ENCODE data around the gene GGACT. TPM values are rescaled to one million over a fixed set of nuclear protein-coding genes. Genes with fewer than 3 reads are reported as not detected.
A peak's percentile ranks its signal among the peaks of the same experiment; 100 is the strongest.

Gene GGACT
- total and polyA plus RNA-seq, 4 experiments from 2014 or later = 4.4 to 9.6 (median 7.2) TPM

GRCh38 chr13:100508996-100509395 is 79.6 kb downstream of the GGACT start:
- H3K9me3 Mint-ChIP-seq = no peaks in the 10 kb centered on the region
- peaks cover 13 to 32% (median 20%) of the 10 kb centered on the region in 4 donors for H3K4me1 Mint-ChIP-seq
- no peak overlapping the region for H3K4me3 Mint-ChIP-seq
- H3K4me1 ChIP-seq (ENCODE audit: insufficient read depth, low read length) = peaks cover 15% of the 10 kb centered on the region
- H3K27me3 ChIP-seq (ENCODE audit: insufficient read depth, low read length) = no peaks in the 10 kb centered on the region
- no peaks in the 10 kb centered on the region for H3K27me3 Mint-ChIP-seq
- no peak for DNase-seq
- intact Hi-C loops (cut with micrococcal nuclease) = no loop called here
- POLR2A ChIA-PET (ENCODE audit: partially characterized antibody) = no interaction called here
- no peaks in the 10 kb centered on the region for H3K36me3 ChIP-seq (ENCODE audit: insufficient read depth, low read length)
- CTCF ChIA-PET (ENCODE audit: partially characterized antibody) = no interaction called here
- no peak overlapping the region for H3K4me3 ChIP-seq (ENCODE audit: low read length in 2 of 2)
- no peaks in the 10 kb centered on the region for H3K36me3 Mint-ChIP-seq
- no peak overlapping the region for H3K27ac Mint-ChIP-seq
- no peaks in the 10 kb centered on the region for H3K9me3 ChIP-seq (ENCODE audit: control insufficient read depth in 1 of 2, low read length in 2 of 2)
- H3K27ac ChIP-seq (ENCODE audit: low read depth, low read length) = no peak overlapping the region

- no peaks in the 10 kb centered on the region for H3K36me3 Mint-ChIP-seq
- Histone ChIP-seq H3K27me3 (ENCODE audit: insufficient read depth, low read length) (no peaks in the 10 kb centered on the region), H3K4me3 (ENCODE audit: low read length in 2 of 2) (no peak overlapping the region), H3K9me3 (ENCODE audit: control insufficient read depth in 1 of 2, low read length in 2 of 2) (no peaks in the 10 kb centered on the region), H3K27ac (ENCODE audit: low read depth, low read length) (no peak overlapping the region), H3K4me1 (ENCODE audit: insufficient read depth, low read length) (peaks cover 15% of the 10 kb centered on the region), H3K36me3 (ENCODE audit: insufficient read depth, low read length) (no peaks in the 10 kb centered on the region)
- no peaks in the 10 kb centered on the region for H3K9me3 Mint-ChIP-seq
- ChIA-PET POLR2A (ENCODE audit: partially characterized antibody) (no interaction called here), CTCF (ENCODE audit: partially characterized antibody) (no interaction called here)
- intact Hi-C loops (cut with micrococcal nuclease) = no loop called here
- DNase-seq = no peak
- peaks cover 13 to 32% (median 20%) of the 10 kb centered on the region in 4 donors for H3K4me1 Mint-ChIP-seq
- H3K4me3 Mint-ChIP-seq = peak overlapping the region in 1 of 8 donors; percentile 44
- H3K27me3 Mint-ChIP-seq = no peaks in the 10 kb centered on the region
- no peak overlapping the region for H3K27ac Mint-ChIP-seq
These were observed 80.1 kb downstream of the GGACT start for GRCh38 chr13:100508455-100508854.

- Mint-ChIP-seq H3K27me3 (no peaks in the 10 kb centered on the region), H3K9me3 (no peaks in the 10 kb centered on the region), H3K4me1 (peaks cover 13 to 32% (median 20%) of the 10 kb centered on the region in 4 donors), H3K4me3 (peak overlapping the region; percentile 77 to 89 (median 84)), H3K27ac (peak overlapping the region in 6 of 7 donors; percentile 11 to 93 (median 84)), H3K36me3 (no peaks in the 10 kb centered on the region)
- H3K27ac ChIP-seq (ENCODE audit: low read depth, low read length) = no peak overlapping the region
- POLR2A ChIA-PET (ENCODE audit: partially characterized antibody) = interaction anchor here (0.6 kb wide), 1 partner anchor 689 kb away, joined by 3 read pairs; no protein-coding TSS in a partner anchor
- DNase-seq = peak in 2 of 5 donors; percentile 12 to 20
- no peaks in the 10 kb centered on the region for H3K27me3 ChIP-seq (ENCODE audit: insufficient read depth, low read length)
- peak overlapping the region in 1 of 2 donors; percentile 13 for H3K4me3 ChIP-seq (ENCODE audit: low read length in 2 of 2)
- peaks cover 15% of the 10 kb centered on the region for H3K4me1 ChIP-seq (ENCODE audit: insufficient read depth, low read length)
- H3K9me3 ChIP-seq (ENCODE audit: control insufficient read depth in 1 of 2, low read length in 2 of 2) = no peaks in the 10 kb centered on the region
- intact Hi-C loops (cut with micrococcal nuclease) = no loop called here
- no peaks in the 10 kb centered on the region for H3K36me3 ChIP-seq (ENCODE audit: insufficient read depth, low read length)
- CTCF ChIA-PET (ENCODE audit: partially characterized antibody) = interaction anchor here (1.2 to 1.7 kb wide), 2 partner anchors 8 to 849 kb away, joined by 4 read pairs; no protein-coding TSS in a partner anchor
These were observed 81.8 kb downstream of the GGACT start for GRCh38 chr13:100506600-100507422.

- POLR2A ChIA-PET (ENCODE audit: partially characterized antibody) = no interaction called here
- Histone ChIP-seq H3K4me1 (ENCODE audit: insufficient read depth, low read length) (peaks cover 15% of the 10 kb centered on the region), H3K27me3 (ENCODE audit: insufficient read depth, low read length) (no peaks in the 10 kb centered on the region), H3K36me3 (ENCODE audit: insufficient read depth, low read length) (no peaks in the 10 kb centered on the region), H3K9me3 (ENCODE audit: control insufficient read depth in 1 of 2, low read length in 2 of 2) (no peaks in the 10 kb centered on the region), H3K4me3 (ENCODE audit: low read length in 2 of 2) (peak overlapping the region in 1 of 2 donors; percentile 13), H3K27ac (ENCODE audit: low read depth, low read length) (no peak overlapping the region)
- peak in 1 of 5 donors; percentile 10 for DNase-seq
- Mint-ChIP-seq H3K4me1 (peaks cover 13 to 32% (median 20%) of the 10 kb centered on the region in 4 donors), H3K36me3 (no peaks in the 10 kb centered on the region), H3K4me3 (peak overlapping the region; percentile 77 to 89 (median 84)), H3K27me3 (no peaks in the 10 kb centered on the region), H3K27ac (peak overlapping the region in 6 of 7 donors; percentile 11 to 93 (median 86)), H3K9me3 (no peaks in the 10 kb centered on the region)
- CTCF ChIA-PET (ENCODE audit: partially characterized antibody) = interaction anchor here (1.2 to 1.7 kb wide), 2 partner anchors 9 to 849 kb away, joined by 4 read pairs; no protein-coding TSS in a partner anchor
- intact Hi-C loops (cut with micrococcal nuclease) = no loop called here
These were observed 82.4 kb downstream of the GGACT start for GRCh38 chr13:100506154-100506553.

GRCh38 chr13:100503622-100504021 is 85.0 kb downstream of the GGACT start:
- ChIA-PET POLR2A (ENCODE audit: partially characterized antibody) (no interaction called here), CTCF (ENCODE audit: partially characterized antibody) (no interaction called here)
- Mint-ChIP-seq H3K4me3 (no peak overlapping the region), H3K4me1 (peaks cover 13 to 32% (median 20%) of the 10 kb centered on the region in 4 donors), H3K27me3 (no peaks in the 10 kb centered on the region), H3K36me3 (no peaks in the 10 kb centered on the region), H3K9me3 (no peaks in the 10 kb centered on the region), H3K27ac (no peak overlapping the region)
- intact Hi-C loops (cut with micrococcal nuclease) = no loop called here
- H3K27me3 ChIP-seq (ENCODE audit: insufficient read depth, low read length) = no peaks in the 10 kb centered on the region
- no peak for DNase-seq
- no peaks in the 10 kb centered on the region for H3K9me3 ChIP-seq (ENCODE audit: control insufficient read depth in 1 of 2, low read length in 2 of 2)
- H3K27ac ChIP-seq (ENCODE audit: low read depth, low read length) = no peak overlapping the region
- no peak overlapping the region for H3K4me3 ChIP-seq (ENCODE audit: low read length in 2 of 2)
- peaks cover 15% of the 10 kb centered on the region for H3K4me1 ChIP-seq (ENCODE audit: insufficient read depth, low read length)
- H3K36me3 ChIP-seq (ENCODE audit: insufficient read depth, low read length) = no peaks in the 10 kb centered on the region

- CTCF ChIA-PET (ENCODE audit: partially characterized antibody) = no interaction called here
- no peak overlapping the region for H3K4me3 ChIP-seq (ENCODE audit: low read length in 2 of 2)
- Mint-ChIP-seq H3K27me3 (no peaks in the 10 kb centered on the region), H3K4me3 (no peak overlapping the region), H3K9me3 (no peaks in the 10 kb centered on the region), H3K27ac (no peak overlapping the region), H3K36me3 (no peaks in the 10 kb centered on the region), H3K4me1 (peaks cover 13 to 30% (median 16%) of the 10 kb centered on the region in 4 donors)
- intact Hi-C loops (cut with micrococcal nuclease) = no loop called here
- H3K4me1 ChIP-seq (ENCODE audit: insufficient read depth, low read length) = peaks cover 15% of the 10 kb centered on the region
- DNase-seq = no peak
- H3K36me3 ChIP-seq (ENCODE audit: insufficient read depth, low read length) = no peaks in the 10 kb centered on the region
- POLR2A ChIA-PET (ENCODE audit: partially characterized antibody) = no interaction called here
- no peaks in the 10 kb centered on the region for H3K9me3 ChIP-seq (ENCODE audit: control insufficient read depth in 1 of 2, low read length in 2 of 2)
- no peaks in the 10 kb centered on the region for H3K27me3 ChIP-seq (ENCODE audit: insufficient read depth, low read length)
- H3K27ac ChIP-seq (ENCODE audit: low read depth, low read length) = no peak overlapping the region
These were observed 86.1 kb downstream of the GGACT start for GRCh38 chr13:100502446-100502845.

- no peaks in the 10 kb centered on the region for H3K9me3 ChIP-seq (ENCODE audit: control insufficient read depth in 1 of 2, low read length in 2 of 2)
- no peak overlapping the region for H3K27ac ChIP-seq (ENCODE audit: low read depth, low read length)
- no peak overlapping the region for H3K4me3 ChIP-seq (ENCODE audit: low read length in 2 of 2)
- intact Hi-C loops (cut with micrococcal nuclease) = no loop called here
- ChIA-PET CTCF (ENCODE audit: partially characterized antibody) (interaction anchor here (1.5 to 1.7 kb wide), 3 partner anchors 13 to 596 kb away, joined by 3 read pairs; no protein-coding TSS in a partner anchor), POLR2A (ENCODE audit: partially characterized antibody) (no interaction called here)
- H3K9me3 Mint-ChIP-seq = no peaks in the 10 kb centered on the region
- DNase-seq = no peak
- H3K4me1 Mint-ChIP-seq = no peaks in the 10 kb centered on the region
- no peaks in the 10 kb centered on the region for H3K36me3 ChIP-seq (ENCODE audit: insufficient read depth, low read length)
- no peaks in the 10 kb centered on the region for H3K27me3 ChIP-seq (ENCODE audit: insufficient read depth, low read length)
- H3K36me3 Mint-ChIP-seq = peaks cover 0 to 5% of the 10 kb centered on the region in 2 donors
- no peak overlapping the region for H3K27ac Mint-ChIP-seq
- H3K4me3 Mint-ChIP-seq = no peak overlapping the region
- H3K4me1 ChIP-seq (ENCODE audit: insufficient read depth, low read length) = no peaks in the 10 kb centered on the region
- H3K27me3 Mint-ChIP-seq = no peaks in the 10 kb centered on the region
These were observed 91.2 kb downstream of the GGACT start for GRCh38 chr13:100497389-100497788.

Data from CD4-positive, alpha-beta memory T cell (primary cell).